ENCODE data around the gene GSTA5.
"Not testable (repeated sequence)": the region's sequence is repeated elsewhere in the genome, so short reads cannot be mapped to it uniquely, and the experiment has no call there.

The GSTA5 gene

DNA sequence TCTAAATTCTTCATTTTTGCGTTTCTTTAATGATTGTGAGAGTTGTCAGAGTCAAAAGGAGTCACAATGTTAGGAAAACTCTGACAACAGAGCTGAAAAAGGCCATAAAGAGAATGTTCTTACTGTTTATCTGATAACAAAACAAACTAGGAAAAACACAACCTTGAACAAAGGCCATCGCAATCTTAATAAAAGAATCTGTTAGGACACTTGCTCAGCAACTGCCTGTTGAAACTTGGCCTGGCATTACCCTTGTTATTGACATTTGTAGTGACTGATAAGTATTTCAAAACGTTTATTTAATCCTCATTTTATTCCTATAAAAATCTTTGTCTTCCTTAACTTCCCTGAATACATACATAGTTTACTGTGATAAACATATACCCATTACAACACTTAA, 52.7 kb downstream of the GSTA5 start:
- H3K9me3 ChIP-seq (ENCODE audit: control insufficient read depth, insufficient read depth, low read length) = no peaks in the 10 kb centered on the region
- no peak overlapping the region for H3K27ac ChIP-seq (ENCODE audit: low read depth, low read length)
- H3K4me3 ChIP-seq (ENCODE audit: low read depth, low read length) = no peak overlapping the region
- no peaks in the 10 kb centered on the region for H3K27me3 ChIP-seq (ENCODE audit: control insufficient read depth, insufficient read depth, low read length)
- no peaks in the 10 kb centered on the region for H3K36me3 ChIP-seq (ENCODE audit: control insufficient read depth, insufficient read depth, low read length)
- H3K9ac ChIP-seq (ENCODE audit: low read depth, low read length) = no peak overlapping the region
- no peaks in the 10 kb centered on the region for H3K4me1 ChIP-seq (ENCODE audit: control insufficient read depth, insufficient read depth, low read length)

DNA sequence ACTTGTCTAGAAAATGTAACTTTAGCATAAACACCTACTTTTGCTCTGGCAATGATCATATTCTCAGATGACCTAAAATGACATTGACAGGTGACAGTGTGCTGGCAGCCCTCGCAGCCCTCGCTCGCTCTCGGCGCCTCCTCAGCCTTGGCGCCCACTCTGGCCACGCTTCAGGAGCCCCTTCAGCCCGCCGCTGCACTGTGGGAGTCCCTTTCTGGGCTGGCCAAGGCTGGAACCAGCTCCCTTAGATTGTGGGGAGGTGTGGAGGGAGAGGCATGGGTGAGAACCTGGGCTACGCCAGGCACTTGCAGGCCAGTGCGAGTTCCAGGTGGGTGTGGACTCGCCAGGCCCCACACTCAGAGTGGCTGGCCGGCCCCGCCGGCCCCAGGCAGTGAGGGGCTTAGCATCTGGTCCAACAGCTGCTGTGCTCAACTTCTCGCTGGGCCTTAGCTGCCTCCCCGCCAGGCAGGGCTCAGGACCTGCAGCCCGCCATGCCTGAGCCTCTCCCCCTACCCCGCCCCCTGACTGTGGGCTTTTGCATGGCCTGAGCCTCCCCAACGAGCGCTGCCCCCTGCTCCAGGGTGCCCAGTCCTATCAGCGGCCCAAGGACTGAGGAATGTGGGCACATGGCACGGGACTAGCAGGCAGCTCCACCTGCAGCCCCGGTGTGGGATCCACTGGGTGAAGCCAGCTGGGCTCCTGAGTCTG, 54.2 kb downstream of the GSTA5 start:
- Histone ChIP-seq H3K36me3 (ENCODE audit: control insufficient read depth, insufficient read depth, low read length) (no peaks in the 10 kb centered on the region), H3K27ac (ENCODE audit: low read depth, low read length) (no peak overlapping the region), H3K9me3 (ENCODE audit: control insufficient read depth, insufficient read depth, low read length) (no peaks in the 10 kb centered on the region), H3K27me3 (ENCODE audit: control insufficient read depth, insufficient read depth, low read length) (no peaks in the 10 kb centered on the region), H3K4me1 (ENCODE audit: control insufficient read depth, insufficient read depth, low read length) (no peaks in the 10 kb centered on the region), H3K9ac (ENCODE audit: low read depth, low read length) (no peak overlapping the region), H3K4me3 (ENCODE audit: low read depth, low read length) (no peak overlapping the region)

DNA sequence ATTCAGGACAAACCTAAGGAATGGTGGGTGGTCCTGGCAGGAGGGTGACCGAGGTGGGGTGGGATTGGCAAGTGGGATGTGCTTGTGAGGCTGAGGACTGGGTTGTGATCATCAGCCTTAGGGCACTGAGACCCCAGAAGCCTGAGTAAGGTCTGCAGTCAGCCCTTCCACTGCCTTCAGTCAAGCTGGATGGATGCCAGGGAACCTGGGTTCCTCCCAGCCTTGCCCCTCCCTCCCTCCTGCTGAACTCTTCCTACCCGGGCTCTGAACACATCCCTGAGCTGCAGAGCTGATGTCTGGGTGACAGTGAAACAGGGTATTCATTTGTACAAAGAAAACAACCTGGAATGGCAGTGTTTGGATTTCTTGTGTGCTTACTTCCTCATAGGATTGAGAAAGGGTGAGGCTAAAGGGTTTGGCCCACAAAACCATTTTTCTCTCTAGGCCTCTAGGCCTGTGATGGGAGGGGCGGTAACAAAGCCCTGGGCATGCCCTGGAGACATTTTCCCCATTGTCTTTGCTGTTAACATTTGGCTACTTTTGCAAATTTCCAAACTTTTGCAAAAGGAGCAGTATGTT, 57.8 kb downstream of the GSTA5 start:
- not testable (repeated sequence) for H3K27ac ChIP-seq (ENCODE audit: low read depth, low read length); H3K9ac ChIP-seq (ENCODE audit: low read depth, low read length); H3K9me3 ChIP-seq (ENCODE audit: control insufficient read depth, insufficient read depth, low read length); H3K4me3 ChIP-seq (ENCODE audit: low read depth, low read length); H3K4me1 ChIP-seq (ENCODE audit: control insufficient read depth, insufficient read depth, low read length); H3K36me3 ChIP-seq (ENCODE audit: control insufficient read depth, insufficient read depth, low read length); H3K27me3 ChIP-seq (ENCODE audit: control insufficient read depth, insufficient read depth, low read length)

DNA sequence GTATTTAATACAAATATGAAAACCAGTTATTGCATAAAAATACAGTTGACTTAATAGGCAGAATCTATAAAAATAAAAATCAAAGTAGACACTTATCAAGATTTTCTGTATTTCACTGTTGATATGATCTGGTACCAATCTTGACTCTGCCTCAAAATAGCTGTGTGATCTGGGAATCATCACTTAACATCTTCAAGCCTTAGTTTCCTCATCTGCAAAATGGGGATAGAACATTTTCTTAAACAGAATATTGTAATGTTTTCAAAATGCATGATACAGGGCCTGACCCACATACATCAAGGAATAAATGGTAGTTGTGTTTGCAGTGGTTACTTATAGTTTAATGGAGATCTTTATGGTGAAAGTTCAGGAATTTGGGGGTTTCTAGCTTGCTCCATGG, 58.4 kb downstream of the GSTA5 start:
- H3K4me3 ChIP-seq (ENCODE audit: low read depth, low read length); H3K9ac ChIP-seq (ENCODE audit: low read depth, low read length); H3K27ac ChIP-seq (ENCODE audit: low read depth, low read length); H3K27me3 ChIP-seq (ENCODE audit: control insufficient read depth, insufficient read depth, low read length); H3K36me3 ChIP-seq (ENCODE audit: control insufficient read depth, insufficient read depth, low read length); H3K9me3 ChIP-seq (ENCODE audit: control insufficient read depth, insufficient read depth, low read length); H3K4me1 ChIP-seq (ENCODE audit: control insufficient read depth, insufficient read depth, low read length): not testable (repeated sequence)

Data from HUES48 (cell line).